DND-41 (cell line): ENCODE results near the gene HOXC10.

Source experiments
- EZH2 ChIP-seq: IDR thresholded peaks from 3 replicates; pipeline ENCODE4 v1.6.1; 2012; ENCODE audit warnings: borderline replicate concordance, low read depth, mild to moderate bottlenecking, moderate library complexity, low read length, inconsistent platforms; ENCODE audit not compliant: severe bottlenecking
- TF ChIP-seq, protein P1 (sequence below): IDR thresholded peaks from 2 replicates; pipeline ENCODE4 v1.5.1; 2012; ENCODE audit warnings: borderline replicate concordance, low read length, moderate library complexity, mild to moderate bottlenecking; ENCODE audit not compliant: poor library complexity, severe bottlenecking; ENCODE audit errors: extremely low read depth

DNA sequence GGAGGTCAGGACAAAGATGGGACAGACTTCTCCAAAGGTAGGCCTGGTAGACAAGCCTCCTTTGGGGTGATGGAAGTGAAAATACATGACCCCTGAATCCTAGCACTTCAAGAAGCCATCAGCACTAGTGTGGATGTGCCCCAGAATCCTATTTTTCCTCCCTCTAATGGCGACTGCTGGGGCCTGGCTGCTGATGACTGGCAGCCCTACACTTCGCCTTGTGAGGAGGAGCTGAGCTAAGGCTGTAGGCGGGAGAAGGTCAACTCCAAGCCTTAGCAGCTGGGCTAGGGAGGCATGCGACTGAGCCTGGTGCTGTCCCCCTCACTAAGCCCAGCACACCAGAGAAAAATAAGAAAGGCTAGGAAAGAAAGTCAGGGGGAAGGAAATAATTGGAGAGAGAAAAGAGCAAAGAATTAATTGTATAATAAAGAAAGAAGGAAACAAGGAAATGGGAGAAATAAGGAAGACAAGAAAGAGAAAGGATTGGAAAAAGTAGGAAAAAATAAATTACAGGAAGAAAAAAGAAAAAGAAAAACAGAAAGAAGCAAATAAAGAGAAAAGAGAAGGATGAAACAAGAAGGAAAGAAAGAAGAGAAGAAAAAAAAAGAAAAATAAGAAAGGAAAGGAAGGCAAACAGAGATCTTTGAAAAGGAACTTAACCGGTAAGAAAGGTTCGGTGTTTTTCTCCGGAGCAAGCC lies 4.7 kb upstream of the HOXC10 start:
- TF ChIP-seq, protein P1, sequence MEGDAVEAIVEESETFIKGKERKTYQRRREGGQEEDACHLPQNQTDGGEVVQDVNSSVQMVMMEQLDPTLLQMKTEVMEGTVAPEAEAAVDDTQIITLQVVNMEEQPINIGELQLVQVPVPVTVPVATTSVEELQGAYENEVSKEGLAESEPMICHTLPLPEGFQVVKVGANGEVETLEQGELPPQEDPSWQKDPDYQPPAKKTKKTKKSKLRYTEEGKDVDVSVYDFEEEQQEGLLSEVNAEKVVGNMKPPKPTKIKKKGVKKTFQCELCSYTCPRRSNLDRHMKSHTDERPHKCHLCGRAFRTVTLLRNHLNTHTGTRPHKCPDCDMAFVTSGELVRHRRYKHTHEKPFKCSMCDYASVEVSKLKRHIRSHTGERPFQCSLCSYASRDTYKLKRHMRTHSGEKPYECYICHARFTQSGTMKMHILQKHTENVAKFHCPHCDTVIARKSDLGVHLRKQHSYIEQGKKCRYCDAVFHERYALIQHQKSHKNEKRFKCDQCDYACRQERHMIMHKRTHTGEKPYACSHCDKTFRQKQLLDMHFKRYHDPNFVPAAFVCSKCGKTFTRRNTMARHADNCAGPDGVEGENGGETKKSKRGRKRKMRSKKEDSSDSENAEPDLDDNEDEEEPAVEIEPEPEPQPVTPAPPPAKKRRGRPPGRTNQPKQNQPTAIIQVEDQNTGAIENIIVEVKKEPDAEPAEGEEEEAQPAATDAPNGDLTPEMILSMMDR: no peak
- no peak for TF ChIP-seq EZH2
